Gastrocnemius medialis (tissue), 4 donors: ENCODE results near the gene SLC17A1.

Experiments used
- POLR2A ChIP-seq, 2 donors: fragments of 450-650 bp; IDR thresholded peaks; one replicate each; pipeline ENCODE4 v1.6.1; 2017; ENCODE audit warnings: antibody characterized with exemption in 2 of 2, mild to moderate bottlenecking in 2 of 2, moderate library complexity in 2 of 2
- TF ChIP-seq, protein P1 (sequence below), 5 experiments: fragments of 450-650 bp in 3 of 5; fragments of 200-600 bp in 2 of 5; sonication (generic) in 2 of 5; IDR thresholded peaks in 4 of 5; conservative IDR thresholded peaks in 1 of 5; 1 replicate in 4 of 5; 2 replicates in 1 of 5; pipeline ENCODE4 v1.5.1; 2016 to 2019; ENCODE audit warnings: antibody characterized with exemption in 5 of 5, mild to moderate bottlenecking in 3 of 5, moderate library complexity in 3 of 5

DNA sequence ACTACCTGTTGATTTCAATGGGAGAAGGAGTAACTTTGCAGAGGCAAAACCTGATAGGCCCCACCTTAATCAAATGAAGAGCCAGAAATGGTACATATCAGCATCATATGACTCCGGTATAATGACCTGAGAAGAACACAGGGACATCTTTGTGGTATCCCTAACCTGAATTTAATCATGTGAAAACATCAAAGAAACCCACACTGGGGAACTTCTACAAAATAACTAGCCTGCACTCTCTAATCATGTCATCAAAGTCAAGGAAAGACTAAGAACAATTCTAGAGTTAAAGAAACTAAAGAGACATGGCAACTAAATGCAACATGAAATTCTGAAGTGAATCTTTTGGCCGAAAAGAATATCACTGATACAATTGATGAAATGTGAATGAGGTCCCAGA lies 42.4 kb downstream of the SLC17A1 start:
- TF ChIP-seq, protein P1, sequence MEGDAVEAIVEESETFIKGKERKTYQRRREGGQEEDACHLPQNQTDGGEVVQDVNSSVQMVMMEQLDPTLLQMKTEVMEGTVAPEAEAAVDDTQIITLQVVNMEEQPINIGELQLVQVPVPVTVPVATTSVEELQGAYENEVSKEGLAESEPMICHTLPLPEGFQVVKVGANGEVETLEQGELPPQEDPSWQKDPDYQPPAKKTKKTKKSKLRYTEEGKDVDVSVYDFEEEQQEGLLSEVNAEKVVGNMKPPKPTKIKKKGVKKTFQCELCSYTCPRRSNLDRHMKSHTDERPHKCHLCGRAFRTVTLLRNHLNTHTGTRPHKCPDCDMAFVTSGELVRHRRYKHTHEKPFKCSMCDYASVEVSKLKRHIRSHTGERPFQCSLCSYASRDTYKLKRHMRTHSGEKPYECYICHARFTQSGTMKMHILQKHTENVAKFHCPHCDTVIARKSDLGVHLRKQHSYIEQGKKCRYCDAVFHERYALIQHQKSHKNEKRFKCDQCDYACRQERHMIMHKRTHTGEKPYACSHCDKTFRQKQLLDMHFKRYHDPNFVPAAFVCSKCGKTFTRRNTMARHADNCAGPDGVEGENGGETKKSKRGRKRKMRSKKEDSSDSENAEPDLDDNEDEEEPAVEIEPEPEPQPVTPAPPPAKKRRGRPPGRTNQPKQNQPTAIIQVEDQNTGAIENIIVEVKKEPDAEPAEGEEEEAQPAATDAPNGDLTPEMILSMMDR (IDR thresholded peaks at IDR 0.05 in 4 of 5, conservative IDR thresholded peaks at IDR 0.05 in 1 of 5) = no peak
- no peak for TF ChIP-seq POLR2A (IDR thresholded peaks at IDR 0.05)
